Osteoblast (primary cell): ENCODE measurements around the gene TERT. TPM values are rescaled to one million over a fixed set of nuclear protein-coding genes. Genes with fewer than 3 reads are reported as not detected.

Experiments used
- DNase-seq: peaks from one replicate; pipeline ENCODE4 v3.0.0; 2011; ENCODE audit warnings: low spot score, mixed read lengths; ENCODE audit not compliant: insufficient read length; ENCODE audit errors: missing footprints
- H2AFZ ChIP-seq: 2 replicates; pipeline ENCODE4 v1.6.0; 2011; ENCODE audit warnings: mild to moderate bottlenecking, low read length
- H3K27ac ChIP-seq: 2 replicates; pipeline ENCODE4 v1.5.1; 2011; ENCODE audit warnings: mild to moderate bottlenecking, low read depth, low read length, moderate library complexity
- H3K27me3 ChIP-seq: 2 replicates; pipeline ENCODE4 v1.6.0; 2012; ENCODE audit warnings: mild to moderate bottlenecking, control low read depth, inconsistent platforms, low read length, moderate library complexity; ENCODE audit not compliant: insufficient read depth
- H3K36me3 ChIP-seq: 2 replicates; pipeline ENCODE4 v1.5.1; 2011; ENCODE audit warnings: mild to moderate bottlenecking, low read length, control low read depth, moderate library complexity; ENCODE audit not compliant: insufficient read depth
- H3K4me1 ChIP-seq: 2 replicates; pipeline ENCODE4 v1.5.1; 2011; ENCODE audit warnings: mild to moderate bottlenecking, low read length, control low read depth, moderate library complexity; ENCODE audit not compliant: insufficient read depth
- H3K4me2 ChIP-seq: 2 replicates; pipeline ENCODE4 v1.6.0; 2011; ENCODE audit warnings: mild to moderate bottlenecking, low read length; ENCODE audit not compliant: insufficient read depth
- H3K4me3 ChIP-seq: fragments of 200-600 bp; sonication (generic); 3 replicates; pipeline ENCODE4 v1.5.1; 2012; ENCODE audit warnings: mild to moderate bottlenecking, low read length, inconsistent platforms; ENCODE audit not compliant: insufficient read depth
- H3K79me2 ChIP-seq: 2 replicates; pipeline ENCODE4 v1.6.0; 2012; ENCODE audit warnings: mild to moderate bottlenecking, low read length, control low read depth, inconsistent platforms; ENCODE audit not compliant: insufficient read depth
- H3K9me3 ChIP-seq: 2 replicates; pipeline ENCODE4 v1.5.1; 2011; ENCODE audit warnings: low read depth, low read length, control low read depth
- H4K20me1 ChIP-seq: 2 replicates; pipeline ENCODE4 v1.6.0; 2012; ENCODE audit warnings: mild to moderate bottlenecking, low read length, control low read depth; ENCODE audit not compliant: insufficient read depth
- CTCF ChIP-seq: IDR thresholded peaks from 2 replicates; pipeline ENCODE4 v1.5.1; 2011; ENCODE audit warnings: mild to moderate bottlenecking, low read depth, low read length, moderate library complexity; ENCODE audit errors: extremely low read depth
- total RNA-seq: library from RNA; depleted of rRNA; stranded (reverse); fragments of >200 nt; gene quantifications from 2 replicates; pipeline ENCODE4 v1.2.3, GENCODE V29; 2012

The TERT gene
- total RNA-seq, 1 donor = not detected

- no peaks in the 10 kb centered on the region for H3K9me3 ChIP-seq
- no peaks in the 10 kb centered on the region for H3K79me2 ChIP-seq
- peak; percentile 81 for DNase-seq
- H3K4me2 ChIP-seq = peak overlapping the region; percentile 55
- no peaks in the 10 kb centered on the region for H4K20me1 ChIP-seq
- H3K4me1 ChIP-seq = peaks cover 9% of the 10 kb centered on the region
- no peak for TF ChIP-seq CTCF
- H3K27ac ChIP-seq = no peak overlapping the region
- no peaks in the 10 kb centered on the region for H3K27me3 ChIP-seq
- H3K4me3 ChIP-seq = peak overlapping the region; percentile 40
- peaks cover 20% of the 10 kb centered on the region for H3K36me3 ChIP-seq
- H2AFZ ChIP-seq = no peak overlapping the region
Measured at GRCh38 chr5:1315709-1316587, 21.1 kb upstream of the TERT start.

DNA sequence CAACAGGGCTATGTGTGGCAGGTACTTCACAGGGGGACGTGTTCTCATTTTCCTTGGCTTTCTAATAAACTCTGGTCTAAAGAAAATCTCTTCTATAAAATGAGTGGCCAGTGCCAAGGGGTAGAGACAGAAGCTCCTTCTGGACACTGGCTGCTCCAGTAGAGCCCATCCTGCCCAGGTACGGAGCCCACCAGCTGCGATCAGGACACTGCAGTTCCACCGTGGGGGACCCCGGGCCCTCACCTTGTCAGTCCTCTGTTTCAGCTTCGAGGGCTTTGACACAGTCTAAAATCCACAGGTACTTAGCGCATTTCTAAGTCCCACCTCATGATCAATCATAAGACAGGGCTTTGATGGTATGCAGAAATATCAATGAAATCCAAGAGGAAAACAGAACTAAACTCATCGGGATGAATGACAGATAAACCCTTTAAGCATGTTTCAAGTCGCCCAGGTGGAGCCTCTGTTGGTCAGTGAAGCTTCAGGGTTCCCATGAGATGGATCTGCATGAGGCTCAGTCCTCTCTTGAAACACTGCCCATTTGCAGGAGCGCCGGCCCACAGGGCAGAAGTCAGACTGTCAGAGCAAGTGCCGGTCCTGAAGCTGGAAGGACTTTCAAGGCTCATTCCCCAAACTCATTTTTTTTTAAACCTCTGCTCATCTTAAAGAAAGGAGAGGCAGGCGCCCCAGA lies 20.3 kb upstream of the TERT start:
- no peaks in the 10 kb centered on the region for H3K79me2 ChIP-seq
- H3K27me3 ChIP-seq = no peaks in the 10 kb centered on the region
- H3K27ac ChIP-seq = no peak overlapping the region
- H3K36me3 ChIP-seq = peaks cover 18% of the 10 kb centered on the region
- no peak overlapping the region for H2AFZ ChIP-seq
- H4K20me1 ChIP-seq = no peaks in the 10 kb centered on the region
- H3K4me1 ChIP-seq = peaks cover 9% of the 10 kb centered on the region
- no peak overlapping the region for H3K4me3 ChIP-seq
- H3K4me2 ChIP-seq = no peak overlapping the region
- H3K9me3 ChIP-seq = no peaks in the 10 kb centered on the region
- no peak for TF ChIP-seq CTCF
- peak; percentile 32 for DNase-seq

DNA sequence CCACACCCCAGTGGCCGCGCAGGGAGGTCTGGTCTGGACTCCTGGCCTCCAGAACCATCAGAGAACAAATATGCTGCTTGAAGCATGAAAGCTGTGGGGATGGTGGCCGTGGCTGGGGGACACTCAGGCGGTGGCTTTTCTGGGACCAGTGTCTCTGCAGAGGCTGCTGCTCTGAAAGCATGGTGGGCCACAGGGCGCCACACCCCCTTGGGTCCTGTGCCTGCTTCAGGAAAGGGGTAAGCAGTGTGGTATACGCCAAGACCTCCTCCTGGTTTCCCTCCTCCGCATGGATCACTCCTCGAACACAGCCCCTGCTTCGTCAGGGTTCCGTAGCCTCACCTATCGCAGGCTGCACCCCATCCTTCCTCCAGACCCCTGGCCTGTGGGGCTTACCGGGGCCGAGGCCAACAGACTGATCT lies 19.7 kb upstream of the TERT start:
- Histone ChIP-seq H4K20me1 (no peaks in the 10 kb centered on the region), H3K4me2 (no peak overlapping the region), H3K36me3 (peaks cover 15% of the 10 kb centered on the region), H2AFZ (no peak overlapping the region), H3K4me1 (peaks cover 9% of the 10 kb centered on the region), H3K9me3 (no peaks in the 10 kb centered on the region), H3K27me3 (no peaks in the 10 kb centered on the region), H3K27ac (no peak overlapping the region), H3K4me3 (no peak overlapping the region), H3K79me2 (no peaks in the 10 kb centered on the region)
- TF ChIP-seq CTCF = no peak
- no peak for DNase-seq
